Spinal cord (tissue), 10 donors: ENCODE measurements around the gene AGBL1. TPM values are rescaled to one million over a fixed set of nuclear protein-coding genes. Genes with fewer than 3 reads are reported as not detected.

Experiments
- DNase-seq, 6 donors: peaks; one replicate each; pipeline versions ENCODE4 v3.0.0 to v3.0.0-alpha.2; 2013 to 2015; ENCODE audit warnings: low spot score in 6 of 6, low read depth in 4 of 6
- H3K27ac ChIP-seq: one replicate; pipeline ENCODE4 v1.5.1; 2013; ENCODE audit warnings: low read depth, low read length, control low read depth
- H3K27me3 ChIP-seq: one replicate; pipeline ENCODE4 v1.6.1; 2013; ENCODE audit warnings: low read length; ENCODE audit not compliant: control insufficient read depth, insufficient read depth
- H3K36me3 ChIP-seq: one replicate; pipeline ENCODE4 v1.6.1; 2013; ENCODE audit warnings: low read length; ENCODE audit not compliant: control insufficient read depth, insufficient read depth
- H3K4me1 ChIP-seq: one replicate; pipeline ENCODE4 v1.6.1; 2013; ENCODE audit warnings: low read length; ENCODE audit not compliant: control insufficient read depth, insufficient read depth
- H3K4me3 ChIP-seq: one replicate; pipeline ENCODE4 v1.5.1; 2013; ENCODE audit warnings: low read depth, low read length, control low read depth
- H3K9me3 ChIP-seq: one replicate; pipeline ENCODE4 v1.6.1; 2013; ENCODE audit warnings: low read length; ENCODE audit not compliant: control insufficient read depth, insufficient read depth
- WGBS: methylation state at CpG from one replicate; pipeline ENCODE4 v1.1.5; 2013; ENCODE audit warnings: missing lambda C conversion rate; ENCODE audit not compliant: insufficient coverage; 5-methylcytosine and 5-hydroxymethylcytosine counted together
- polyA plus RNA-seq, 2 donors: library from polyadenylated mRNA; unstranded; fragments of 120-200 nt; gene quantifications; one replicate each; pipeline ENCODE4 v1.2.1, GENCODE V29; 2013; ENCODE audit not compliant: insufficient read length in 2 of 2
- total RNA-seq, 2 donors: library from RNA; depleted of rRNA in 1 of 2; stranded (reverse); fragments of 120-200 nt in 1 of 2; fragments of >200 nt in 1 of 2; gene quantifications; one replicate each; pipeline versions ENCODE4 v1.2.3 to v1.2.4, GENCODE V29; 2013 to 2014
- donor health status: healthy.

AGBL1 gene
- total and polyA plus RNA-seq, 4 donors, result 0.33 to 1.1 (median 0.45) TPM

DNA sequence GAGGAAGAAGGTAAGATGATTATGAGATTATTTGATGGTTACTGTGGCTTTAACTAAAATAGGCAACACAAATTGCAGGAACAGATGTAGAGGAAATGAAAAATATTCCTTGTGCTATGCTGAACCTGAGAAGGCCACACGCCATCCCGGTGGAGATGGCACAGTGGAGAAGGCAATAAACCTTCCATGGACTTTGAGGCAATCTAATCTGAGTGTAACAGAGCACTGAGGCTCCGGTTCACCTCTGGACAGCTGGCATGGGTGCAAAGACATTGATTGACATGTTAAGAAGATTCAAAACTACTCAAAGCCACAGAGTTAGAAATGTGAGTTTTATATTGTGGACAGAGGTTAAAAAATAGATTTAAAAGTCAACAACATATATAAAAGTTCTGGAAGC is 535.7 kb downstream of the AGBL1 start:
- 97% methylated on average over 3 of the region's 3 CpGs for WGBS
- Histone ChIP-seq H3K4me1 (no peaks in the 10 kb centered on the region), H3K27me3 (no peaks in the 10 kb centered on the region), H3K4me3 (no peak overlapping the region), H3K9me3 (no peaks in the 10 kb centered on the region), H3K36me3 (no peaks in the 10 kb centered on the region), H3K27ac (no peak overlapping the region)
- DNase-seq, result no peak

DNA sequence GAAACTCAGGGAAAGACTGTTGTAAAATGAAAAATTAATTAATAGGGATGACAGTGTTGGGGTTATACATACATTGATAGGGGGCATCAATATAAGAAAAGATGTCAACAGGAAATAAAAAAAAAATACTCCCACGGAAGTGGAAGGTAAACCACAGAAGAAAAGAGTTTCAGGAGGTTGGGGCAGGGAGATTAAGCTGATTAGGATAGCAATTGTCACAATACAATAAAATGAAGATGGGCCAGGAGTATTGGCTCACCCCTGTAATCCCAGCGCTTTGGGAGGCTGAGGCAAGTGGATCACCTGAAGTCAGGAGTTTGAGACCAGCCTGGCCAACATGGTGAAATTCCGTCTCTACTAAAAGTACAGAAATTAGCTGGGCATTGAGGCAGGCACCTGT is 536.1 kb downstream of the AGBL1 start:
- no peak for DNase-seq
- no peaks in the 10 kb centered on the region for H3K27me3 ChIP-seq
- no peaks in the 10 kb centered on the region for H3K4me1 ChIP-seq
- no peaks in the 10 kb centered on the region for H3K9me3 ChIP-seq
- no peak overlapping the region for H3K27ac ChIP-seq
- no peak overlapping the region for H3K4me3 ChIP-seq
- 100% methylated on average over 2 of the region's 3 CpGs for WGBS
- H3K36me3 ChIP-seq, result no peaks in the 10 kb centered on the region

GRCh38 chr15:86616771-86617170 is 537.1 kb downstream of the AGBL1 start:
- no peaks in the 10 kb centered on the region for H3K36me3 ChIP-seq
- no peak overlapping the region for H3K4me3 ChIP-seq
- no peaks in the 10 kb centered on the region for H3K27me3 ChIP-seq
- no peak for DNase-seq
- no CpG with 5 or more reads among the region's 1 CpG for WGBS
- H3K27ac ChIP-seq, result no peak overlapping the region
- no peaks in the 10 kb centered on the region for H3K9me3 ChIP-seq
- no peaks in the 10 kb centered on the region for H3K4me1 ChIP-seq

DNA sequence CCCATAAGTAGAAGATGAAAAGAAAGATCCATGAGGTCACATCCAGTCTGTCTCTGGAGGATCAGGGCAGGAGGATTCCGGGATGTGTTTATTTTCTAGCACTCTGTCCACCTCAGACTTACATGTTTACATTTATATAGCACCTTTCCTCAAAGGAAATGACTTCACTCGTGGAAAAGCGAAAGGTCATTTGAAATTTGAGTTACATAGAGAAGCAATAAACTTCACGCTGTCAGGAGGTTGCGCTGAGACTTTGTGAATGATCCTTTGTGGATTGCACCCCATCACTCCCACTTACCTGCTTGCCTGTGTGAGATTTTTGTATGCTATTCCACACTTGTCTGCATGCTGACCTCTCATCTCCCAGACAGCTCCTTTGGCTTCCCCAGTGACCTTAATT is 540.5 kb downstream of the AGBL1 start:
- no peak for DNase-seq
- Histone ChIP-seq H3K27me3 (no peaks in the 10 kb centered on the region), H3K4me1 (peaks cover 5% of the 10 kb centered on the region), H3K36me3 (no peaks in the 10 kb centered on the region), H3K4me3 (no peak overlapping the region), H3K27ac (no peak overlapping the region), H3K9me3 (no peaks in the 10 kb centered on the region)
- 100% methylated on average over 1 of the region's 5 CpGs for WGBS

GRCh38 chr15:86620641-86621349 is 541.1 kb downstream of the AGBL1 start:
- WGBS, result 10% methylated on average over 2 of the region's 8 CpGs
- peak in 2 of 6 donors; percentile 27 to 62 for DNase-seq
- H3K36me3 ChIP-seq, result no peaks in the 10 kb centered on the region
- H3K4me1 ChIP-seq, result peaks cover 5% of the 10 kb centered on the region
- no peak overlapping the region for H3K27ac ChIP-seq
- no peak overlapping the region for H3K4me3 ChIP-seq
- no peaks in the 10 kb centered on the region for H3K27me3 ChIP-seq
- H3K9me3 ChIP-seq, result no peaks in the 10 kb centered on the region

DNA sequence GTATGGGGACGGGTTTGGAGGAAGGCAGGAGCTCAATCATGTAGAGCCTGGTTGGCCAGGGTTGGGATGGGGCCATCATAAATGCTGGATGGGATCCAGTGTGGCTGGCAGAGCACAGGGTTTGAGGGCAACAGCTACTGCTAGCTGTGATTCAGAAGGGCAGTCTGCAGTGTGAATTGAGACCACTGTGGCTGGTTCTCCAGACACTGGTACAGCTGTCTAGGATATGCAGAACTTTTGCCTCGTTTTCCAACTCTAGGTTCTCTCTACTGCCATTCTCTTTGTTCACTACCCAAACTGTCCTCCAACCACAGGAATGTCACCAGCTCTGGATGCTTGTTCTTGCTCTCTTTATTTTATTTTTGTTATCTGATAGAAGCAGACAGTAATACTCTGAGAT is 543.6 kb downstream of the AGBL1 start:
- 86% methylated on average over 2 of the region's 2 CpGs for WGBS
- Histone ChIP-seq H3K4me1 (peaks cover 5% of the 10 kb centered on the region), H3K27me3 (no peaks in the 10 kb centered on the region)

DNA sequence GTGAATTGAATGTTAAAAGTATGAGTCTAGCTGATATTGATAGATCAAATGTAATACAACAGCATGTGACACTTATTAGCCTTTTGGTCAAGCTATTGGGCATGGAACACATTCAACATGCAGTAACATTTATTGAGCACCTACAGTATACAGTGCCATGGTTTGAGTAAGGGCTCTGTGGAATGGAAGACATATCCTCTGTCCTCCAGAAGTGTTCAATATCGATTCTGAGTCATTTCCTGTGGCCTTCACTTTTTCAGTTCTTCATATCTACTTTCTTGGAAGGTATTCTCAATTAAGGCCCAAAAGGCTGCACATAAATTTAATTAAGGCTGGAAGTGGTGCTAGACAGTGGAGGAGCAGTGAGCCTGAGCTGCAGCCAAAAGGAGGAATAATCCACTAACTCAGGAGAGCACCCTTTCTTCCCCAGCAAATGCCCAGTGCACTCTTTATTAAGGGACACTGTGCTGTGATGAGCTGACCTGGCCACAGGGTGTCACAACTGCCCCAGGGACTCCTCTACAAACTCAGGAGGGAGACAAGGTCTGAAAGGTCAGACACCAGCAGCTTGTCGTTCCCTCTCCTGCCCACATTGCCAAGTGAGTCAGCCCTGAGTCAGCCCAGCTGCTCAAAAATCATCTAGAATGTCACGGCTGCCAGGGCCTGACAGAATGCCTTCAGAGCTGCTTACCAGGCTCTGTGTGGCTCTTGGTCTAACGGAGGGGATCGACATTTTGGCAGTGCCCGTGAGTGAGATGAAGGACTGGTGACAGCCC is 544.8 kb downstream of the AGBL1 start:
- H3K27ac ChIP-seq, result no peak overlapping the region
- H3K4me3 ChIP-seq, result no peak overlapping the region
- peak in 3 of 6 donors; percentile 23 to 76 (median 73) for DNase-seq
- H3K36me3 ChIP-seq, result no peaks in the 10 kb centered on the region
- H3K9me3 ChIP-seq, result no peaks in the 10 kb centered on the region
- H3K27me3 ChIP-seq, result no peaks in the 10 kb centered on the region
- H3K4me1 ChIP-seq, result peaks cover 5% of the 10 kb centered on the region
- 6% methylated on average over 2 of the region's 6 CpGs for WGBS

More for the DNA sequence above, 543.6 kb downstream of the AGBL1 start:
- H3K36me3 ChIP-seq, result no peaks in the 10 kb centered on the region
- no peak for DNase-seq
- no peak overlapping the region for H3K4me3 ChIP-seq
- no peaks in the 10 kb centered on the region for H3K9me3 ChIP-seq
- no peak overlapping the region for H3K27ac ChIP-seq

DNA sequence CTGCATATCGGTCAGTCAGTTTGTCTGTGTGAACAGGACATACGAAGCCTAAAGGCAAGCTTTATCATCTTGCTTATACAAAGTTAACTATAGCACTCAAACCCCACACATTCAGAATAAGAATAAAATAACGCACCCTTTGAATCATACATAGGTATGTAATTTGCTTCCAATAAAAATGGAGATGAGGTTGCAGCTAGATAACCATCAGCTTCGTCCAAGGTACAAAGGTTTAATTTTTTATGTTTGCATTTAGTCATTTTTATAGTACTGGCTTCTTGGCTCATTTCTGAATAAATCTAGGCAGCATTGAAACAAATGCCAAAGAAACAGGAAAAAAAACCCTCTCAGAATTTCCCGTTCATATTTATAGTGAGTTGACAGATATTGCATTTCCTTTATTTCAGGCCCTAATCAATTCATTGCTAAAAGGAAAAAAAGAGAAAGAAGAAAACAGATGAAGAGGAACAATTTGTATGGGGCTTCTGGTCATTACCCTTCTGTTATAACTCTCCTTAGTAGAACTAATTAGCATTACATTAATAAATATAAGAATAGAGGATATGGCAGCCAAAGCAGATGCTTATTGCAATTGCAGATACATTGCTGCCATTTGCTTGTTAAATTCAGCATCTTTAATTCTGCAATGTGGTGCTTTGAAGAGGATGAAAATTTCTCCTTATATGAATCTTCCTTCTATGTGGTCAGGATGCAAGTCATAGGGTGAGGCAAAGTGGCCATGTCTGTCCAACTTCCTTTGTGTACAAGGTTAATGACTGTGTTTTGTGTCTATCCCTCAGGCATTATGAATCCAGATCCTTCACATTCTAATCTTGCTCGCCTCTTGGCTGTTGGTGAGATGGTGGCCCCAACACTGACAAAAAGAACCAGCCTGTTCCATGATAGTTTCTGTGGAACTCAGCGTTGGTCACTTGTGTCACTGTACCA is 550.0 kb downstream of the AGBL1 start:
- Histone ChIP-seq H3K27me3 (no peaks in the 10 kb centered on the region), H3K9me3 (no peaks in the 10 kb centered on the region), H3K4me3 (no peak overlapping the region), H3K27ac (no peak overlapping the region), H3K4me1 (peaks cover 3% of the 10 kb centered on the region), H3K36me3 (no peaks in the 10 kb centered on the region)
- 71% methylated on average over 1 of the region's 7 CpGs for WGBS
- DNase-seq, result peak in 2 of 6 donors; percentile 36 to 41

GRCh38 chr15:86630946-86631345 is 551.3 kb downstream of the AGBL1 start:
- no peak overlapping the region for H3K4me3 ChIP-seq
- no peaks in the 10 kb centered on the region for H3K9me3 ChIP-seq
- H3K36me3 ChIP-seq, result no peaks in the 10 kb centered on the region
- 100% methylated on average over 4 of the region's 5 CpGs for WGBS
- H3K27ac ChIP-seq, result no peak overlapping the region
- no peaks in the 10 kb centered on the region for H3K4me1 ChIP-seq
- H3K27me3 ChIP-seq, result no peaks in the 10 kb centered on the region
- no peak for DNase-seq
